HepG2 (cell line): ENCODE data around the gene PTK7. TPM values are rescaled to one million over a fixed set of nuclear protein-coding genes. Genes with fewer than 3 reads are reported as not detected.

Experiments
- ASH2L ChIP-seq: fragments of 300-600, 200-600 bp; sonication (generic); IDR thresholded peaks from 2 replicates; pipeline ENCODE4 v1.7.0; 2017; ENCODE audit warnings: low read depth, mild to moderate bottlenecking, moderate library complexity, mixed read lengths, low read length; ENCODE audit not compliant: insufficient read length
- DNMT3B ChIP-seq: conservative IDR thresholded peaks from 2 replicates; pipeline ENCODE4 v1.6.1; 2016; ENCODE audit warnings: missing biosample characterization, control low read depth
- ERF ChIP-seq: IDR thresholded peaks from 2 replicates; pipeline ENCODE4 v1.6.1; 2018; ENCODE audit warnings: missing biosample characterization, missing genetic modification reagents
- HNF1A ChIP-seq, 2 experiments: sonication (generic) in 1 of 2; formaldehyde crosslinking in 1 of 2; IDR thresholded peaks; 2 replicates each; pipeline versions ENCODE4 v1.4.0 to v1.6.1; 2016 to 2020; ENCODE audit warnings: borderline replicate concordance in 1 of 2, low read depth in 1 of 2, mild to moderate bottlenecking in 1 of 2, missing genetic modification reagents in 1 of 2
- JDP2 ChIP-seq: sonication (generic); formaldehyde crosslinking; IDR thresholded peaks from 2 replicates; pipeline ENCODE4 v1.8.1; 2022; ENCODE audit warnings: missing genetic modification reagents, borderline replicate concordance
- POLR2G ChIP-seq: fragments of 200-400 bp; formaldehyde crosslinking; IDR thresholded peaks from 2 replicates; pipeline ENCODE4 v1.6.1; 2018; ENCODE audit warnings: mild to moderate bottlenecking, low read depth, low read length, moderate library complexity
- SAP130 ChIP-seq: IDR thresholded peaks from 2 replicates; pipeline ENCODE4 v1.6.1; 2016; ENCODE audit warnings: low read depth
- STAG1 ChIP-seq: sonication (generic); formaldehyde crosslinking; IDR thresholded peaks from 2 replicates; pipeline ENCODE4 v1.4.0; 2020; ENCODE audit warnings: missing genetic modification reagents
- TBX2 ChIP-seq: sonication (generic); formaldehyde crosslinking; IDR thresholded peaks from 2 replicates; pipeline ENCODE4 v1.5.0; 2020; ENCODE audit warnings: missing genetic modification reagents, mild to moderate bottlenecking, borderline replicate concordance
- ZBTB40 ChIP-seq, 2 experiments: fragments of 450-650 bp in 1 of 2; sonication (generic) in 1 of 2; formaldehyde crosslinking in 1 of 2; IDR thresholded peaks; 2 replicates each; pipeline versions ENCODE4 v1.6.1 to v1.8.0; 2016 to 2022; ENCODE audit warnings: antibody characterized with exemption in 1 of 2, mild to moderate bottlenecking in 1 of 2, missing genetic modification reagents in 1 of 2
- ZNF639 ChIP-seq: conservative IDR thresholded peaks from 2 replicates; pipeline ENCODE4 v1.6.1; 2018; ENCODE audit warnings: missing genetic modification reagents
- ZSCAN31 ChIP-seq: sonication (generic); formaldehyde crosslinking; IDR thresholded peaks from 2 replicates; pipeline ENCODE4 v1.5.0; 2020; ENCODE audit warnings: low read depth, mild to moderate bottlenecking, missing genetic modification reagents
- polyA plus RNA-seq, 8 experiments: library from polyadenylated mRNA; depleted of rRNA in 3 of 8; stranded (reverse) in 7 of 8; unstranded in 1 of 8; fragments of >200 nt; fragmentation: Illumina TruSeq in 4 of 8; extraction: Trizol in 4 of 8; gene quantifications; 2 replicates each; pipeline versions ENCODE4 v1.2.1 to v1.2.3, GENCODE V29; 2011 to 2016; ENCODE audit warnings: low read depth in 4 of 8, missing spikeins in 1 of 8, mixed read lengths in 1 of 8; ENCODE audit not compliant: insufficient read depth in 1 of 8
- total RNA-seq, 5 experiments: library from RNA; depleted of rRNA; stranded (reverse); fragments of >200 nt; fragmentation: Illumina TruSeq; extraction: Trizol; gene quantifications; 2 replicates each; pipeline ENCODE4 v1.2.3, GENCODE V29; 2016; ENCODE audit warnings: low read depth in 1 of 5

PTK7 gene
- total and polyA plus RNA-seq, 2 of the 13 experiments (the other 11 are each of a cell fraction or from before 2014, with no cell fraction given): 98.5 to 99.8 TPM

- no peak for TF ChIP-seq ZBTB40 (IDR thresholded peaks at IDR 0.05)
- peak; percentile 58; the same call in 1 of the 2 replicates for TF ChIP-seq ZBTB40 (CRISPR knock-in tag; IDR thresholded peaks at IDR 0.05)
- peak; percentile 69; the same call in 1 of the 2 replicates for TF ChIP-seq ZSCAN31 (CRISPR knock-in tag)
- TF ChIP-seq SAP130: peak; percentile 80
- peak; percentile 39 for TF ChIP-seq ASH2L
- TF ChIP-seq POLR2G: peak; percentile 72
- peak; percentile 68; the same call in 1 of the 2 replicates for TF ChIP-seq ERF (CRISPR knock-in tag)
- TF ChIP-seq ZNF639 (CRISPR knock-in tag): 0 out of 2 replicates have a peak, but pooled peaks have one; percentile 23
- TF ChIP-seq DNMT3B (CRISPR knock-in tag): 0 out of 2 replicates have a peak, but pooled peaks have one; percentile 60
- TF ChIP-seq TBX2 (CRISPR knock-in tag): peak; percentile 49; the same call in 1 of the 2 replicates
- TF ChIP-seq STAG1: no peak
- 0 out of 2 replicates have a peak, but pooled peaks have one; percentile 29 for TF ChIP-seq HNF1A (IDR thresholded peaks at IDR 0.05; ENCODE audit: low read depth)
- no peak for TF ChIP-seq HNF1A (CRISPR knock-in tag; IDR thresholded peaks at IDR 0.05; ENCODE audit: borderline replicate concordance)
- TF ChIP-seq JDP2 (CRISPR knock-in tag): no peak
Observed at GRCh38 chr6:43093436-43094289, 17.5 kb downstream of the PTK7 start (continued).
